Measurements from ENCODE around the gene CCDC27.

Gene CCDC27

DNA sequence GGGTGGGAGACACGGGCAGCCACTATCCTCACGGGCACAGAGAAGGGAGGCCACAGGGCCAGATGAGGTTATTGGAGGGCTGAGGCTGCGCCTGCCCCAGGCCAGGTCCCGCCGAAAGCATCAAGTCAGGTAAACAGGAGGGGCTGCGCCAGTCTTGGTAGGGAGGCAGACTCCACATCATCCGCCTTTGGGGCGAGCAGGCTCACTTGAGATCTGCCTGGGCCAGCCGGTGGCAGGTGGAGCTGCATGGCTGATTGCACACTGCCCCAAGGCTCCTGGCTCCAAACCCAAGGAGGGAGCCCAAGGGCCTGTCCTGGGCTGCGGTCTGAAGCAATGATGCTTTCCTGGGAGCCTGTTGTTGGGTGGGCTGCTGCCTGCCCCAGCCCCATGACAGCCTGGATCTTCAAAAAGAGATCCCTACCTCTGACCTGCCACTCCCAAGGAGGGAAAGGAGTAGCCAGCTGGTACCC lies 24.9 kb downstream of the CCDC27 start:
- no peak for DNase-seq (ENCODE audit: low read depth)

- DNase-seq (ENCODE audit: low read depth): no peak
Observed at GRCh38 chr1:3777647-3778589, 25.7 kb downstream of the CCDC27 start.

DNA sequence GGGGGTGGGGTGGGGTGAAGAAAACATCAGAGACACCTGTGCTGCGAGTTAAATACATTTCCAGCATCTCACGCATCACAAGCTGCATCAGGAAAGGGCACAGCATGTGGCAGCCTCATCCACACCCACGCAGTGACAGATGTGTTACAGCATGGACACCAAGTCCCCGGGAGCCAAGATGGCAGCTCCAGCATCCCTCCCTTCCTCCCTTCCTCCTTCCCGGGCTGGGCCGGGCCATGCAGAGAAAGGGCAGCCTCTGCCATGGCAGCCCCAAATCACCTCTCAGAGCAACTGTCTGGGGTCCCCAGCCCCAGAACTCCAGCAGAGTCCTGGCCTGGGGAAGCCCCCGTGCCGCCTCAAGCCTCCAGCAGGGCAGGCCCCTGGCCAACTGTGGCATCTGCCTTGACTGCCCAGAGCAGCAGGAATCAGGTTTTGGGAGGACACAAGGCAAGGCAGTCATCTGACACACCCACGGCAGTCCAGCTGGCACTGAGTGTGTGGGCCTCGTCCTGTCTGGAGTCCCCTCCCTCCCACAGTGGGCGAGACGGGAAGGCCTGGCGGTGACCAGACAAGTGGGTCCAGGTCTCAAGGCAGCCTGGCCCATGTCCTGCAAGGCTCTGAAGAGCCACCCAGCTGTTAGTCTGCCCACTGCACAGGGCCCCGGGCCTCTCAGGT lies 26.5 kb downstream of the CCDC27 start:
- no peak for DNase-seq (ENCODE audit: low read depth)

GRCh38 chr1:3779265-3779911 lies 27.1 kb downstream of the CCDC27 start:
- DNase-seq (ENCODE audit: low read depth): no peak

- no peak for DNase-seq (ENCODE audit: low read depth)
Observed at GRCh38 chr1:3779912-3780416, 27.7 kb downstream of the CCDC27 start.

- DNase-seq (ENCODE audit: low read depth): no peak
Observed at GRCh38 chr1:3780901-3781300, 28.7 kb downstream of the CCDC27 start.

DNA sequence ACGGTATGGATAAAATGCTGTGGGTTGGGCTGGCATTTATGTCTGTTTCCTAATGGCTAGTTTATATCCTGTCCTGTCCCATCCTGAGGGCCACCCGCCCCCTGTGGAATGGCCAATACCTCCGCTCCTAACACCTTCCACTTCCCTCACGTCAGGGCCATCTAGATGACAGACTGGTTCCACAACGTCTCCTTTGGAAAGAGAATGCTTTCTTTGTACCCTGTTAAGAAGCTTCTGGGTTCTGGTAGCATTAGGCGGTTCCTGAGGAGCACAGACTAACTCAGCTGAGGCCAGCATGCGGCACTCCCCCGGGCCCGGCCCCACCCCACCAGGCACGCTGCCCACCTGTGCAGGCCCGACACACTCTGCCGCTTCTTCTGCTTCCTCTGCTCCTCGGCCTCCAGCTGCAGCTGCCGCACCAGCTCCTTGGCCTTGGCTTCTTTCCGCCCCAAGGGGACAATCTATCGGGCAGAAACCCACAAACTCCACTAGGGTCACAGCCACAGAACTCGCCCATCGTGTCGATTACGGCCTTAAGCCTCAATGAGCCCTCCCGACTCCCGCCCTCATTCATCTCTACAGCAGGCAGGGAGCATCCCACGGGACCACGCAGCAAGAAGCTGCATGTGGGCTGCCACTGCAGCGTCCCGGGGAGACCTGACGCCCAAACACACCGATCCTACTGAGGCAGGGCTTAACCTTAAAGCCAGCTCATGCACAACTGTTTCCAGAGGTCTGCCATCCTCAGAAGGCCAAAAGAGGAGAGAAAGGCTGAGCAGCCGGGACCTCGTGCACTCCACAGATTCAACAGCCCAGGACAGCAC lies 31.6 kb downstream of the CCDC27 start:
- DNase-seq (ENCODE audit: low read depth): no peak

GRCh38 chr1:3785045-3785444 lies 32.8 kb downstream of the CCDC27 start:
- DNase-seq (ENCODE audit: low read depth): no peak

DNA sequence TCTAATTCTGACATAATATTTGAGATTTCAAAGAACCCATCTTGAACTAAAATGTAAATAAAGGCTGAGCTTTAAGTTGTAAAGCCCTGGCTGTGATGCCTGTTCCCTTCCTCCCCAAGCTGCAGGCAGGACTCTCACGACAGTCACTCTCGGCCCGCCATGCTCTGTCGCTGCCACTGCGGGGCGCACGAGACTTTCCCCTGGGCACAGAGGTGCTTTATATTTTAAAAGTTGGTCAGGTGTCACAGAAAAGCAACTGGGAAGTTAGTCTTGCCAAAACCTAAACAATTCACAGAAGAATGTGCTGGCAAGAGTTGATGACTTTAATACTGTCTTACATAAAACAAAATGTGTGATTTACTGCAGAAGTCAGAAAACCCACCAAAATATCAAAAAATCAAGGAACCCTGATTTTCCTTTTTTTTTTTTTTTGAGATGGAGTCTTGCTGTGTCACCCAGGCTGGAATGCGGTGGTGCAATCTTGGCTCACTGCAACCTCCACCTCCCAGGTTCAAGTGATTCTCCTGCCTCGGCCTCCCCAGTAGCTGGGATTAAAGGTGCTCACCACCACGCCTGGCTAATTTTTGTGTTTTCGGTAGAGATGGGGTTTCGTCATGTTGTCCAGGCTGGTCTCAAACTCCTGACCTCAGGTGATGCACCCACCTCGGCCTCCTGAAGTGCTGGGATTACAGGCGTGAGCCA lies 33.4 kb downstream of the CCDC27 start:
- DNase-seq (ENCODE audit: low read depth): no peak

DNA sequence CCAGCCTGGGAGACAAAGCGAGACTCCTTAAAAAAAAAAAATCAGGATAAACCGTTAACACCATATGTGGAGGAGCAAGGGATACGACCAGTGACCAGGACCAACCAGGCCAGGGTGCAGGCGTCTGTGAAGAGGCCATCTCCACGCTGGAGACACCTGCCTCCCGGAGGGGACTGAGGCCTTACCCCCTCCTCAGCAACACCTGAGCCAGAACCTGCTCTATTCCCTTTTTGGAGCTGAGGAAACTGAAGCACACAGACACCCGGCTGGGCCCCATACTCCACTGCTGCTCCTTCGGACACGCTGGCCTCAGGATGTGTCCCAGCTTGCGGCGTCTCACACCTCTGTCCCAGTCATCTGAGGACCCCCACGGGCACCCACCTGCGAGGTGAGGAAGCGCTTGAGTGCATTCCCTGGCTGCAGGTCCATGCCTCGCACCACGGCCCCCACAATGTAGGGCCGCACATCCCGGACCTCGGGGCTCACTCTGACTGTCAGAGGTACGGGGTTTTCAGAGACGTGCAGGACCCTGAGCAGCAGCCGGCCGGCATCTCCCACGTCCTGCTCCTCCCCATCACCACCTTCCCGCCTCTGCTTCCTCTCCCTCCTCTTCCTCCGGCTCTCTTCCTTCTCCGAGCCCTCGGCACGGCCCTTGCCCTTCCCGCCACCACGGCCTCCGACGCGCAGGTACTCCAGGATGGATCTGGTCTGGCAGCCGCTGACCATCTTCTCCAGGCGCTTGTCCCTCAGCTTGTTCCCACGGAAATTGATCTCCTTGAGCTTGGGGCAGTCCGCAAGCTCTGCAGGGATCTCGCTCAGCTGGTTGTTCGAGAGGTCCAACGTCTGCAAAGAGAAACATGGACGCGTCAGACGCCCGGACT lies 34.5 kb downstream of the CCDC27 start:
- no peak for DNase-seq (ENCODE audit: low read depth)

GRCh38 chr1:3787349-3787715 lies 35.1 kb downstream of the CCDC27 start:
- DNase-seq (ENCODE audit: low read depth): no peak

DNA sequence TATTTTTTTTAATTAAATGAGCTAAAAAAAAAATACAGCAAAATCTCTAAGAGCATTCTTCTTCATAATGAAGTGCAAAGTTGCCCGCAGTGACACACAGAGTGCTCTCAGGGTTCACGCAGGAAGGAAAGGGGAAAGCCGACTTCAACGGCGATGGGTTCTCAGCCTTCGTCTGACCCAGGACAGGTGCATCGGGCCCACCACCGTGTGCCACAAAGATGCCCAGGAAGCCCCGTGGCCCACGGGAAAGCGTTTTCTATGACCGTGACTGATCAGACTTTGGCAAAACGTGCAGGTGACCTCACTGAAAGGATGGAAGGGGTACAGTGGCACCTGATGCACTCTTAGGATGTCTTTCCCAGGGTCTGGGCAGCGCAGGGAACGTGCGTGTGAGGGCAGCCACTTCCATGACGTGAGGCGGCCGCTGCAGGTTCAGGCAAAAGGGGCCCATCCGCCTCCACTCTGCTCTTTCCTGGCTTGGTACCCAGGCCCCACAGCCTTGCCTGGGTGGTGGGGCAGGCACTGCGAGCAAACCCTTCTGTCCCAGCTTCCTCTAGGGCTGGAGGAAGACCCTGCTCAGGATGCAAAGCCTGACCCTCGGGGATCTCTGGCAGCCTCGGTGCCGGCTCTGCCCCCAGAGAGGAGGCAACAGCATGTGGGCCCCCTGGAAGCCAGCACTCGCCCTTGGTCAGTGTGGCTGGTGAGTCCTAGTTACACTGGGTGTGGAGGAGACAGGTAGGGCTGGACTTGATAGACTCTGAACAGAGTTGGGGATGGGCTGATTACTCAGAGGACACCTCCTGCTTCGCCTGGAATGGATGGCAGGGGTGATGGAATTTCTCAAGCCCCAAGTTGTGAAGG lies 35.7 kb downstream of the CCDC27 start:
- no peak for DNase-seq (ENCODE audit: low read depth)

- DNase-seq (ENCODE audit: low read depth): no peak
Observed at GRCh38 chr1:3788756-3789420, 36.6 kb downstream of the CCDC27 start.

GRCh38 chr1:3789421-3790300 lies 37.4 kb downstream of the CCDC27 start:
- DNase-seq (ENCODE audit: low read depth): no peak

DNA sequence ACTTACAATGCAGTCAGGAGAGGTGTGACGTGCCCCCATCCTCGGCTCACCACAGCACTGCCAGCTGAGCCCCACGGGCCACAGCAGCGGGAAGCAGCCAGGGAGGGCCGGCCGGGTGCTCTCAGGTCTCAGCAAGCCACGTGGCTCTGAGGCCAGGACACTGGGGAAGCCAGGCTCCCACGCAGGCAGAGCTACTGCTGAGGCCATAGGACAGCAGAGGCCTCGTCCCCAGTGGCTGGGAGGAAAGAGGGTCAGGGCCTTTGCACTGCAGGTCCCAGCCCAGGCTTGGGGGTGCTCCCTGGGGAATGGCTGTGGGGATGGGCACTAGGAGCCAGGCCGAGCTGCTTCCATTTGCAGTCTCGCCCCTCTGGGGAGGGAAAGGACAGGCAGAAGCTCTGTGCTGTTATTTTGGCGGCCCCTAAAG lies 38.3 kb downstream of the CCDC27 start:
- DNase-seq (ENCODE audit: low read depth): no peak

DNA sequence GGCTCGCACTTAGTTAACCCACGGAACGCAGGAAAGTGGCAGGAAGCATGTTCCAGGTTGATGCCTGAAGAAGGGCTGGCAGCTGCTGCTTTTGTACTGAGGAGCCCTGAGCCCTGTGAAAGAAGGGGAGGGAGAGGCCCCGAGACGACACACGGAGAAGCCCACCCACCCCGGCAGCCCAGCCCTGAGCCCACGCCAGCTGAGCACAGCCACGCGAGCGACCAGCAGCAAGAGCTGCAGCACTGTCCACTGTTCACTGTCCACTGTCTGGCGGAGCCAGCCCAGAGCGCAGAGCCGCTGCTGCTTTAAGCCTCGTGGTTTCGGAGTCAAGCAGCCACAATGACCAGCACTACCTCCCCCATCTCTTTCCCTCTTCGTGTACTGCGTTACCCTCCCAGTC lies 38.7 kb downstream of the CCDC27 start:
- no peak for DNase-seq (ENCODE audit: low read depth)

DNA sequence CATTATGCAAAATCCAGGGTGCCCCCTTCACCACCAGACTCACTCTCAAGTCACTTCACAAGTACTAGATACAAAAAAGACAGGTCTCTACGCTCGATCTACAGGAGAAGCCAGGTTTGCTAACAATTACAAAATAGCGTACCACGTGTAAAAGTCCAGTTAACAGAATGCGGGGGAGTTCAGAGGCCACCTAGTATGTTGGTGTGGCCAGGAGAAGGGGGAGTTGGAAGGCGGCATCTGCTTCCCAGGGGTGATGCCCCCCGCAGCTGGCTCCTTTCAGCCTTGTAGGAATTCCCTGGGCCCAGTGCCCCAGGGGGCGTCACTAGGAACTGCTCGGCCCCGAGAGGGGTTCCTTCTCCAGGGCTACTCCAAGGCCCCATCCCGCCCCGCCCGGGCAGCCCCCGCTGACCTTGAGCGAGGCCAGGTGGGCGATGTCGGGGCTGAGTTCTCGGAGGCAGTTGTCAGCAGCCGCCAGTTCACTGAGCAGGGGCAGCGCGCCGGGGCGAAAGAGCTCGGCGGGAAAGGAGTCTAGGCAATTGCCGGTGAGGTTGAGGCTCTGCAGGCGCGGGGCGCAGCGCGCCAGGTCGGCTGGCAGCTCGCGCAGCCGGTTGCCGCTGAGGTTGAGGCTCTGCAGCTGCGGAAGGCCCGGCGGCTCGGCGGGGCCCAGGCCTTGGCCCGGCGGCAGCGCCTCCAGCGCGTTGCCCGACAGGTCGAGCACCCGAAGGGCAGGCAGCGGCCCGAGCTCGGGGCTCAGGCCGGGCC lies 43.4 kb downstream of the CCDC27 start:
- no peak for DNase-seq (ENCODE audit: low read depth)

All from stimulated activated CD8-positive, alpha-beta memory T cell treated with anti-CD3 and anti-CD28 coated beads, Interleukin-7, amount 100 ng/mL, for 24 hours (primary cell).